K562 (cell line): Measurements from ENCODE around the gene LMX1B. TPM values are rescaled to one million over a fixed set of nuclear protein-coding genes. Genes with fewer than 3 reads are reported as not detected.

Experiments
- ATAC-seq: fragments of 200-7000 bp; cut with Tn5 transposase; 3 replicates; pipeline ENCODE4 v1.9.1; 2020; ENCODE audit warnings: moderate library complexity
- BruUV-seq: library from RNA; stranded (reverse); fragments of 400-500 nt; replicated peaks from 2 replicates; lab custom pipeline; 2021; lab: Mats Ljungman, UMichigan
- CTCF ChIA-PET: fragments of 300-600 bp; formaldehyde crosslinking; extraction: SDS; loops from one replicate; lab custom pipeline; 2021; ENCODE audit warnings: low intra/inter-chr PET ratio; lab: Yijun Ruan, JAX
- POLR2A ChIA-PET: fragments of 300-600, 350-650 bp; sonication (Branson Sonifier 250); formaldehyde crosslinking; extraction: SDS; loops from one replicate; lab custom pipeline; 2021; ENCODE audit warnings: antibody characterized with exemption, inconsistent platforms; lab: Yijun Ruan, JAX
- DNase-seq, 4 experiments: peaks; one replicate each; pipeline versions ENCODE4 v3.0.0 to v3.0.0-alpha.2; 2011 to 2018; ENCODE audit warnings: low spot score in 3 of 4, mixed read lengths in 3 of 4; ENCODE audit errors: extremely low read depth in 1 of 4
- FAIRE-seq: peaks from 2 replicates; lab custom pipeline; 2011; peaks lifted over from hg19 to GRCh38; lab: Jason Lieb, UNC
- H2AFZ ChIP-seq: 2 replicates; pipeline ENCODE4 v1.6.0; 2011; ENCODE audit warnings: low read depth, low read length, control low read depth, inconsistent platforms
- H3K27ac ChIP-seq: fragments of 200-600 bp; 3 replicates; pipeline ENCODE4 v1.8.0; 2011; ENCODE audit warnings: low read depth, mild to moderate bottlenecking, control low read depth, inconsistent platforms, low read length, moderate library complexity, mixed read lengths; ENCODE audit errors: extremely low read depth
- H3K27me3 ChIP-seq, 2 experiments: fragments of 300-600 bp in 1 of 2; 2 replicates in 1 of 2; 3 replicates in 1 of 2; pipeline versions ENCODE4 v1.6.0 to v1.8.0; 2011; ENCODE audit warnings: inconsistent platforms in 2 of 2, low read length in 2 of 2, mild to moderate bottlenecking in 1 of 2, mixed read lengths in 1 of 2, moderate library complexity in 1 of 2; ENCODE audit not compliant: control insufficient read depth in 2 of 2, insufficient read depth in 2 of 2
- H3K36me3 ChIP-seq: fragments of 300-600 bp; 3 replicates; pipeline ENCODE4 v1.8.0; 2011; ENCODE audit warnings: mild to moderate bottlenecking, low read length, inconsistent platforms; ENCODE audit not compliant: control insufficient read depth, insufficient read depth
- H3K4me1 ChIP-seq, 2 experiments: fragments of 200-600 bp in 1 of 2; replicated peaks in 1 of 2; 2 replicates in 1 of 2; 3 replicates in 1 of 2; pipeline versions ENCODE4 v1.5.1 to v1.8.0; 2011; ENCODE audit warnings: inconsistent platforms in 2 of 2, low read length in 2 of 2, mild to moderate bottlenecking in 1 of 2, mixed read lengths in 1 of 2, moderate library complexity in 1 of 2; ENCODE audit not compliant: control insufficient read depth in 2 of 2, insufficient read depth in 2 of 2
- H3K4me2 ChIP-seq: 2 replicates; pipeline ENCODE4 v1.6.1; 2011; ENCODE audit warnings: low read length, control low read depth, inconsistent platforms, mixed read lengths; ENCODE audit not compliant: insufficient read depth
- H3K4me3 ChIP-seq: fragments of 200-600 bp; sonication (generic), shearing (Covaris generic); 2 replicates; pipeline ENCODE4 v1.5.1; 2016; ENCODE audit warnings: control low read depth, inconsistent platforms
- H3K79me2 ChIP-seq: fragments of 200-600 bp; 3 replicates; pipeline ENCODE4 v1.8.0; 2011; ENCODE audit warnings: low read length, inconsistent platforms; ENCODE audit not compliant: control insufficient read depth, insufficient read depth
- H3K9ac ChIP-seq, 2 experiments: 2 replicates each; pipeline versions ENCODE4 v1.6.0 to v1.6.1; 2011; ENCODE audit warnings: low read depth in 2 of 2, low read length in 2 of 2, control low read depth in 1 of 2, inconsistent platforms in 1 of 2, mild to moderate bottlenecking in 1 of 2, mixed read lengths in 1 of 2; ENCODE audit not compliant: insufficient read depth in 1 of 2
- H3K9me1 ChIP-seq: one replicate; pipeline ENCODE4 v1.6.0; 2011; ENCODE audit warnings: inconsistent platforms, mild to moderate bottlenecking, low read length, moderate library complexity; ENCODE audit not compliant: control insufficient read depth, insufficient read depth
- H3K9me3 ChIP-seq: replicated peaks from 2 replicates; pipeline ENCODE4 v1.5.1; 2011; ENCODE audit warnings: low read depth, low read length, inconsistent platforms; ENCODE audit not compliant: control insufficient read depth, insufficient read depth
- H4K20me1 ChIP-seq: replicated peaks from 2 replicates; pipeline ENCODE4 v1.6.1; 2011; ENCODE audit warnings: low read length, inconsistent platforms, mixed read lengths; ENCODE audit not compliant: control insufficient read depth, insufficient read depth
- CBFB ChIP-seq: sonication (generic); formaldehyde crosslinking; IDR thresholded peaks from 2 replicates; pipeline ENCODE4 v1.4.0; 2020; ENCODE audit warnings: mild to moderate bottlenecking, missing genetic modification reagents
- CCNT2 ChIP-seq: IDR thresholded peaks from 2 replicates; pipeline ENCODE4 v1.6.1; 2011; ENCODE audit warnings: borderline replicate concordance, low read depth, mild to moderate bottlenecking, moderate library complexity, mixed read lengths, low read length; ENCODE audit not compliant: insufficient read length; ENCODE audit errors: extremely low read depth
- ELF2 ChIP-seq: fragments of 250-450 bp; sonication (Bioruptor Pico); IDR thresholded peaks from 2 replicates; pipeline ENCODE4 v1.5.0; 2021; ENCODE audit warnings: mild to moderate bottlenecking
- KAT8 ChIP-seq: fragments of 450-650 bp; IDR thresholded peaks from 2 replicates; pipeline ENCODE4 v1.6.1; 2016; ENCODE audit warnings: low read depth, mild to moderate bottlenecking
- MYNN ChIP-seq, 2 experiments: sonication (generic); formaldehyde crosslinking in 1 of 2; IDR thresholded peaks; 2 replicates each; pipeline versions ENCODE4 v1.5.0 to v1.6.1; 2016 to 2020; ENCODE audit warnings: antibody characterized with exemption in 1 of 2, missing genetic modification reagents in 1 of 2
- NBN ChIP-seq: fragments of 450-650 bp; IDR thresholded peaks from 2 replicates; pipeline ENCODE4 v1.6.1; 2016; ENCODE audit warnings: low read depth, mild to moderate bottlenecking
- TBL1XR1 ChIP-seq, 2 experiments: IDR thresholded peaks; 2 replicates each; pipeline ENCODE4 v1.6.1; 2012; ENCODE audit warnings: improper control_type of control experiment in 2 of 2, low read length in 2 of 2, mild to moderate bottlenecking in 1 of 2
- YY1 ChIP-seq, 3 experiments: IDR thresholded peaks; 2 replicates each; pipeline ENCODE4 v1.6.1; 2011; ENCODE audit warnings: low read length in 2 of 3, mild to moderate bottlenecking in 2 of 3, moderate library complexity in 2 of 3, borderline replicate concordance in 1 of 3, control low read depth in 1 of 3, low read depth in 1 of 3; ENCODE audit not compliant: insufficient read depth in 3 of 3, insufficient replicate concordance in 2 of 3, control insufficient read depth in 1 of 3, insufficient read length in 1 of 3; ENCODE audit errors: extremely low read depth in 1 of 3
- ZNF717 ChIP-seq: fragments of 250-450 bp; sonication (Bioruptor Pico); IDR thresholded peaks from 2 replicates; pipeline ENCODE4 v1.5.0; 2021
- WGBS: fragments of 100-300 bp; shearing (Covaris generic); methylation state at CpG from one replicate; pipeline ENCODE4 v1.1.6; 2016; ENCODE audit warnings: low coverage, mixed read lengths; ENCODE audit not compliant: insufficient coverage; ENCODE audit errors: missing lambda C conversion rate; 5-methylcytosine and 5-hydroxymethylcytosine counted together
- in situ Hi-C: fragments of 300-500 bp; cut with MboI; formaldehyde crosslinking; loops from 4 replicates; pipeline ENCODE4 v1.15.0; 2018; ENCODE audit warnings: inconsistent platforms, mixed read lengths
- intact Hi-C: fragments of 100-400 bp; cut with micrococcal nuclease; formaldehyde crosslinking; loops from 2 replicates; pipeline ENCODE4 v1.14.2; 2022
- polyA plus RNA-seq, 8 experiments: library from polyadenylated mRNA; depleted of rRNA in 4 of 8; stranded (reverse) in 5 of 8; unstranded in 3 of 8; fragments of >200 nt; fragmentation: Nextera tagmentation in 2 of 8; fragmentation: Illumina TruSeq in 1 of 8; extraction: Ambion mirVana in 2 of 8; extraction: Trizol in 1 of 8; gene quantifications; 2 replicates each; pipeline versions ENCODE4 v1.2.1 to v1.2.3, GENCODE V29; 2011 to 2014; ENCODE audit warnings: inconsistent platforms in 1 of 8, missing spikeins in 1 of 8
- total RNA-seq, 7 experiments: library from RNA; depleted of rRNA in 6 of 7; stranded (reverse); fragments of >200 nt in 6 of 7; fragmentation: Illumina TruSeq in 2 of 7; extraction: Trizol in 2 of 7; gene quantifications; 2 replicates each; pipeline versions ENCODE4 v1.2.1 to v1.2.3, GENCODE V29; 2011 to 2021; ENCODE audit warnings: low replicate concordance in 1 of 7
- TF ChIP-seq, protein P1 (sequence below): fragments of 250-450 bp; sonication (Bioruptor Pico); IDR thresholded peaks from 2 replicates; pipeline ENCODE4 v1.8.0; 2022; ENCODE audit warnings: inconsistent platforms
- TF ChIP-seq, protein P2 (sequence below): fragments of 450-650 bp; IDR thresholded peaks from 2 replicates; pipeline ENCODE4 v1.7.0; 2016; ENCODE audit warnings: borderline replicate concordance
- TF ChIP-seq, protein P3 (sequence below): sonication (generic); formaldehyde crosslinking; IDR thresholded peaks from 2 replicates; pipeline ENCODE4 v1.5.0; 2020; ENCODE audit warnings: missing genetic modification reagents
- TF ChIP-seq, protein P4 (sequence below), 2 experiments: fragments of 450-650 bp; IDR thresholded peaks; 2 replicates each; pipeline ENCODE4 v1.6.1; 2018; ENCODE audit warnings: mild to moderate bottlenecking in 2 of 2, low read depth in 1 of 2; ENCODE audit not compliant: partially characterized antibody in 2 of 2

Gene LMX1B
- total and polyA plus RNA-seq, 9 of the 15 experiments (the other 6 are each of a cell fraction or from before 2014, with no cell fraction given): not detected

DNA sequence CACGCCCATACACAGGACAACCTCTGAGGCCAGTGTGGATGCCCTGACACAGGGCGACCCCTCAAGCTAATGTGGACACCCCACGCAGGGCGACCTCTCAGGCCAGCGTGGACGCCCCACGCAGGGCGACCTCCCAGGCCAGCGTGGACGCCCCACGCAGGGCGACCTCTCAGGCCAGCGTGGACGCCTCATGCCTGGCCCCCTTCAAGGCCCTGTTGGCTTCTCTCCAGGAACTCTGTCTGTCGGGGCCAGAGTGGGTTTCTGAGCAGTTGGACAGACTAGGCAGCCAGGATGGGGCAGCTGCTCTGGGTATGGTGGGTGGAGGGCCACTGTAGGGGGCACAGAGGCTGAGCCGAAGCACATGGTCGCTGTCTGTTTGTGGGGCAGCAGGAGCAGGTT lies 47.4 kb downstream of the LMX1B start:
- H2AFZ ChIP-seq: no peak overlapping the region
- no peaks in the 10 kb centered on the region for H3K36me3 ChIP-seq
- WGBS: 49% methylated on average over 8 of the region's 17 CpGs
- no peak overlapping the region for H3K4me2 ChIP-seq
- peaks cover 2% of the 10 kb centered on the region; the same call in 1 of the 2 replicates for H4K20me1 ChIP-seq
- H3K27ac ChIP-seq: no peak overlapping the region
- POLR2A ChIA-PET: no interaction called here
- no peaks in the 10 kb centered on the region for H3K9me3 ChIP-seq
- H3K4me1 ChIP-seq: peaks cover 0 to 24% of the 10 kb centered on the region in 2 experiments; a peak in 2 of 5 replicates
- in situ Hi-C loops: no loop called here
- no peaks in the 10 kb centered on the region for H3K79me2 ChIP-seq
- no peak for DNase-seq
- FAIRE-seq: no peak
- BruUV-seq: no TSS peak
- ATAC-seq: peak; percentile 50
- CTCF ChIA-PET: no interaction called here
- H3K9ac ChIP-seq: no peak overlapping the region; a peak in 1 of 4 replicates
- intact Hi-C loops: no loop called here
- no peak overlapping the region for H3K4me3 ChIP-seq
- H3K9me1 ChIP-seq: no peaks in the 10 kb centered on the region
- H3K27me3 ChIP-seq: peaks cover 2 to 33% of the 10 kb centered on the region in 2 experiments; a peak in 4 of 5 replicates
- TF ChIP-seq, protein P1, sequence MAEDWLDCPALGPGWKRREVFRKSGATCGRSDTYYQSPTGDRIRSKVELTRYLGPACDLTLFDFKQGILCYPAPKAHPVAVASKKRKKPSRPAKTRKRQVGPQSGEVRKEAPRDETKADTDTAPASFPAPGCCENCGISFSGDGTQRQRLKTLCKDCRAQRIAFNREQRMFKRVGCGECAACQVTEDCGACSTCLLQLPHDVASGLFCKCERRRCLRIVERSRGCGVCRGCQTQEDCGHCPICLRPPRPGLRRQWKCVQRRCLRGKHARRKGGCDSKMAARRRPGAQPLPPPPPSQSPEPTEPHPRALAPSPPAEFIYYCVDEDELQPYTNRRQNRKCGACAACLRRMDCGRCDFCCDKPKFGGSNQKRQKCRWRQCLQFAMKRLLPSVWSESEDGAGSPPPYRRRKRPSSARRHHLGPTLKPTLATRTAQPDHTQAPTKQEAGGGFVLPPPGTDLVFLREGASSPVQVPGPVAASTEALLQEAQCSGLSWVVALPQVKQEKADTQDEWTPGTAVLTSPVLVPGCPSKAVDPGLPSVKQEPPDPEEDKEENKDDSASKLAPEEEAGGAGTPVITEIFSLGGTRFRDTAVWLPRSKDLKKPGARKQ (CRISPR knock-in tag): no peak
- no peak for TF ChIP-seq CCNT2
- no peak for TF ChIP-seq MYNN (IDR thresholded peaks at IDR 0.05)
- TF ChIP-seq MYNN (CRISPR knock-in tag; IDR thresholded peaks at IDR 0.05): no peak
- TF ChIP-seq TBL1XR1 (IDR thresholded peaks at IDR 0.05; ENCODE audit: low read length in 2 of 2): no peak
- TF ChIP-seq YY1 (IDR thresholded peaks at IDR 0.05; ENCODE audit: borderline replicate concordance in 1 of 3, control insufficient read depth in 1 of 3, extremely low read depth in 1 of 3, insufficient read depth in 3 of 3, insufficient read length in 1 of 3, insufficient replicate concordance in 2 of 3, low read depth in 1 of 3, low read length in 2 of 3): no peak
- TF ChIP-seq, protein P2, sequence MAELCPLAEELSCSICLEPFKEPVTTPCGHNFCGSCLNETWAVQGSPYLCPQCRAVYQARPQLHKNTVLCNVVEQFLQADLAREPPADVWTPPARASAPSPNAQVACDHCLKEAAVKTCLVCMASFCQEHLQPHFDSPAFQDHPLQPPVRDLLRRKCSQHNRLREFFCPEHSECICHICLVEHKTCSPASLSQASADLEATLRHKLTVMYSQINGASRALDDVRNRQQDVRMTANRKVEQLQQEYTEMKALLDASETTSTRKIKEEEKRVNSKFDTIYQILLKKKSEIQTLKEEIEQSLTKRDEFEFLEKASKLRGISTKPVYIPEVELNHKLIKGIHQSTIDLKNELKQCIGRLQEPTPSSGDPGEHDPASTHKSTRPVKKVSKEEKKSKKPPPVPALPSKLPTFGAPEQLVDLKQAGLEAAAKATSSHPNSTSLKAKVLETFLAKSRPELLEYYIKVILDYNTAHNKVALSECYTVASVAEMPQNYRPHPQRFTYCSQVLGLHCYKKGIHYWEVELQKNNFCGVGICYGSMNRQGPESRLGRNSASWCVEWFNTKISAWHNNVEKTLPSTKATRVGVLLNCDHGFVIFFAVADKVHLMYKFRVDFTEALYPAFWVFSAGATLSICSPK: no peak
- no peak for TF ChIP-seq CBFB
- no peak for TF ChIP-seq NBN
- TF ChIP-seq, protein P3, sequence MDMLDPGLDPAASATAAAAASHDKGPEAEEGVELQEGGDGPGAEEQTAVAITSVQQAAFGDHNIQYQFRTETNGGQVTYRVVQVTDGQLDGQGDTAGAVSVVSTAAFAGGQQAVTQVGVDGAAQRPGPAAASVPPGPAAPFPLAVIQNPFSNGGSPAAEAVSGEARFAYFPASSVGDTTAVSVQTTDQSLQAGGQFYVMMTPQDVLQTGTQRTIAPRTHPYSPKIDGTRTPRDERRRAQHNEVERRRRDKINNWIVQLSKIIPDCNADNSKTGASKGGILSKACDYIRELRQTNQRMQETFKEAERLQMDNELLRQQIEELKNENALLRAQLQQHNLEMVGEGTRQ (CRISPR knock-in tag): no peak
- TF ChIP-seq, protein P4, sequence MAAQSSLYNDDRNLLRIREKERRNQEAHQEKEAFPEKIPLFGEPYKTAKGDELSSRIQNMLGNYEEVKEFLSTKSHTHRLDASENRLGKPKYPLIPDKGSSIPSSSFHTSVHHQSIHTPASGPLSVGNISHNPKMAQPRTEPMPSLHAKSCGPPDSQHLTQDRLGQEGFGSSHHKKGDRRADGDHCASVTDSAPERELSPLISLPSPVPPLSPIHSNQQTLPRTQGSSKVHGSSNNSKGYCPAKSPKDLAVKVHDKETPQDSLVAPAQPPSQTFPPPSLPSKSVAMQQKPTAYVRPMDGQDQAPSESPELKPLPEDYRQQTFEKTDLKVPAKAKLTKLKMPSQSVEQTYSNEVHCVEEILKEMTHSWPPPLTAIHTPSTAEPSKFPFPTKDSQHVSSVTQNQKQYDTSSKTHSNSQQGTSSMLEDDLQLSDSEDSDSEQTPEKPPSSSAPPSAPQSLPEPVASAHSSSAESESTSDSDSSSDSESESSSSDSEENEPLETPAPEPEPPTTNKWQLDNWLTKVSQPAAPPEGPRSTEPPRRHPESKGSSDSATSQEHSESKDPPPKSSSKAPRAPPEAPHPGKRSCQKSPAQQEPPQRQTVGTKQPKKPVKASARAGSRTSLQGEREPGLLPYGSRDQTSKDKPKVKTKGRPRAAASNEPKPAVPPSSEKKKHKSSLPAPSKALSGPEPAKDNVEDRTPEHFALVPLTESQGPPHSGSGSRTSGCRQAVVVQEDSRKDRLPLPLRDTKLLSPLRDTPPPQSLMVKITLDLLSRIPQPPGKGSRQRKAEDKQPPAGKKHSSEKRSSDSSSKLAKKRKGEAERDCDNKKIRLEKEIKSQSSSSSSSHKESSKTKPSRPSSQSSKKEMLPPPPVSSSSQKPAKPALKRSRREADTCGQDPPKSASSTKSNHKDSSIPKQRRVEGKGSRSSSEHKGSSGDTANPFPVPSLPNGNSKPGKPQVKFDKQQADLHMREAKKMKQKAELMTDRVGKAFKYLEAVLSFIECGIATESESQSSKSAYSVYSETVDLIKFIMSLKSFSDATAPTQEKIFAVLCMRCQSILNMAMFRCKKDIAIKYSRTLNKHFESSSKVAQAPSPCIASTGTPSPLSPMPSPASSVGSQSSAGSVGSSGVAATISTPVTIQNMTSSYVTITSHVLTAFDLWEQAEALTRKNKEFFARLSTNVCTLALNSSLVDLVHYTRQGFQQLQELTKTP (IDR thresholded peaks at IDR 0.05; ENCODE audit: low read depth in 1 of 2, partially characterized antibody in 2 of 2): no peak
- TF ChIP-seq ZNF717 (CRISPR knock-in tag): no peak
- no peak for TF ChIP-seq KAT8
- TF ChIP-seq ELF2: no peak
